ENCODE results near the gene TUBE1. TPM values are rescaled to one million over a fixed set of nuclear protein-coding genes. Genes with fewer than 3 reads are reported as not detected.
"Not testable (repeated sequence)": the region's sequence is repeated elsewhere in the genome, so short reads cannot be mapped to it uniquely, and the experiment has no call there.

TUBE1 gene
- total and polyA plus RNA-seq, 2 of the 4 experiments (the other 2 are of a cell fraction): 7.9 to 8.6 TPM

GRCh38 chr6:112106562-112106961 is 19.3 kb upstream of the TUBE1 start:
- peak overlapping the region; percentile 61 for H2AK9ac ChIP-seq (replicated peaks; ENCODE audit: low read depth, low read length, poor library complexity)
- H3K23ac ChIP-seq (ENCODE audit: low read depth, low read length): no peak overlapping the region; the same call in 1 of the 2 replicates
- H3K18ac ChIP-seq (ENCODE audit: low read depth, low read length): no peak overlapping the region
- TF ChIP-seq BHLHE40 (IDR thresholded peaks at IDR 0.05; ENCODE audit: low read depth, low read length): no peak
- TF ChIP-seq RCOR1 (IDR thresholded peaks at IDR 0.05; ENCODE audit: insufficient replicate concordance, low read length): no peak
- no peak for TF ChIP-seq RFX5 (IDR thresholded peaks at IDR 0.05; ENCODE audit: low read depth, low read length)
- no peak for TF ChIP-seq CEBPB (IDR thresholded peaks at IDR 0.05; ENCODE audit: low read depth, low read length)
- no CpG with 5 or more reads among the region's 2 CpGs for WGBS, 2 experiments (ENCODE audit: extremely low coverage in 2 of 2, insufficient read length in 1 of 2)
- POLR2A ChIA-PET (ENCODE audit: unreplicated experiment): no interaction called here
- H2AFZ ChIP-seq (replicated peaks; ENCODE audit: low read length, poor library complexity): no peak overlapping the region
- dilution Hi-C loops (cut with HindIII; ENCODE audit: low sequenced_read_pairs, unreplicated experiment): no loop called here
- intact Hi-C loops (cut with micrococcal nuclease): no loop called here
- H3K56ac ChIP-seq (ENCODE audit: extremely low read depth, insufficient read depth, low read length): no peak overlapping the region
- H4K8ac ChIP-seq (ENCODE audit: low read depth in 2 of 2, low read length in 2 of 2): no peak overlapping the region
- no peak overlapping the region for H3K4me3 ChIP-seq (ENCODE audit: insufficient read depth, low read depth, low read length)
- no peak overlapping the region for H3K9ac ChIP-seq (ENCODE audit: low read depth, low read length)
- no peak overlapping the region for H4K5ac ChIP-seq (ENCODE audit: low read depth, low read length)
- H3K4me2 ChIP-seq (ENCODE audit: low read depth, low read length): no peak overlapping the region
- CTCF ChIA-PET: no interaction called here
- no peak overlapping the region for H2BK20ac ChIP-seq (ENCODE audit: low read depth, low read length)
- no peaks in the 10 kb centered on the region for H3K9me3 ChIP-seq (ENCODE audit: control insufficient read depth, insufficient read depth, low read length)
- H2AK5ac ChIP-seq (ENCODE audit: low read depth, low read length): no peak overlapping the region
- peaks cover 6% of the 10 kb centered on the region; the same call in 1 of the 2 replicates for H3K9me1 ChIP-seq (ENCODE audit: insufficient read depth, low read length)
- H3K36me3 ChIP-seq (ENCODE audit: control insufficient read depth, insufficient read depth, low read length): peaks cover 25% of the 10 kb centered on the region
- H2BK15ac ChIP-seq (ENCODE audit: low read depth, low read length): no peak overlapping the region
- ATAC-seq (ENCODE audit: low read depth) (no peak), DNase-seq (no peak)
- H3K14ac ChIP-seq (replicated peaks; ENCODE audit: low read depth, low read length): no peak overlapping the region
- H3K27me3 ChIP-seq (ENCODE audit: control insufficient read depth, insufficient read depth, low read length): no peaks in the 10 kb centered on the region
- no peaks in the 10 kb centered on the region for H3K79me1 ChIP-seq (ENCODE audit: low read depth in 1 of 2, low read length in 2 of 2)
- in situ Hi-C loops (cut with MboI; ENCODE audit: low sequenced_read_pairs): no loop called here
- no peak overlapping the region for H2BK5ac ChIP-seq (ENCODE audit: low read depth, low read length, poor library complexity, severe bottlenecking)
- no peak overlapping the region for H3K4ac ChIP-seq (ENCODE audit: low read depth, low read length)
- no peak overlapping the region for H2BK120ac ChIP-seq (ENCODE audit: low read depth, low read length)
- no peaks in the 10 kb centered on the region for H4K20me1 ChIP-seq (ENCODE audit: insufficient read depth, low read length)
- BruUV-seq (replicated peaks): no TSS peak
- H4K91ac ChIP-seq (ENCODE audit: insufficient read depth, low read depth, low read length): no peak overlapping the region
- H3K27ac ChIP-seq (ENCODE audit: insufficient read depth, low read length): no peak overlapping the region
- H3K4me1 ChIP-seq (ENCODE audit: control insufficient read depth, insufficient read depth, low read length): peaks cover 2% of the 10 kb centered on the region; the same call in 1 of the 2 replicates

- no CpG with 5 or more reads among the region's 2 CpGs for WGBS, 2 experiments (ENCODE audit: extremely low coverage in 2 of 2, insufficient read length in 1 of 2)
- dilution Hi-C loops (cut with HindIII; ENCODE audit: low sequenced_read_pairs, unreplicated experiment); H2BK120ac ChIP-seq (ENCODE audit: low read depth, low read length); POLR2A ChIA-PET (ENCODE audit: unreplicated experiment); H3K4ac ChIP-seq (ENCODE audit: low read depth, low read length); H3K18ac ChIP-seq (ENCODE audit: low read depth, low read length); H3K4me1 ChIP-seq (ENCODE audit: control insufficient read depth, insufficient read depth, low read length); H4K8ac ChIP-seq (ENCODE audit: low read depth in 2 of 2, low read length in 2 of 2); ATAC-seq (ENCODE audit: low read depth); H3K9me1 ChIP-seq (ENCODE audit: insufficient read depth, low read length); H3K9me3 ChIP-seq (ENCODE audit: control insufficient read depth, insufficient read depth, low read length); H3K9ac ChIP-seq (ENCODE audit: low read depth, low read length); H3K27me3 ChIP-seq (ENCODE audit: control insufficient read depth, insufficient read depth, low read length); intact Hi-C loops (cut with micrococcal nuclease); H3K4me3 ChIP-seq (ENCODE audit: insufficient read depth, low read depth, low read length); H2AFZ ChIP-seq (replicated peaks; ENCODE audit: low read length, poor library complexity); H3K27ac ChIP-seq (ENCODE audit: insufficient read depth, low read length); H2AK9ac ChIP-seq (replicated peaks; ENCODE audit: low read depth, low read length, poor library complexity); H4K20me1 ChIP-seq (ENCODE audit: insufficient read depth, low read length); H3K14ac ChIP-seq (replicated peaks; ENCODE audit: low read depth, low read length); DNase-seq; CTCF ChIA-PET; H4K91ac ChIP-seq (ENCODE audit: insufficient read depth, low read depth, low read length); H2BK20ac ChIP-seq (ENCODE audit: low read depth, low read length); H4K5ac ChIP-seq (ENCODE audit: low read depth, low read length); H2AK5ac ChIP-seq (ENCODE audit: low read depth, low read length); H2BK15ac ChIP-seq (ENCODE audit: low read depth, low read length); H3K79me1 ChIP-seq (ENCODE audit: low read depth in 1 of 2, low read length in 2 of 2); in situ Hi-C loops (cut with MboI; ENCODE audit: low sequenced_read_pairs); H3K56ac ChIP-seq (ENCODE audit: extremely low read depth, insufficient read depth, low read length); BruUV-seq (replicated peaks); H2BK5ac ChIP-seq (ENCODE audit: low read depth, low read length, poor library complexity, severe bottlenecking); H3K4me2 ChIP-seq (ENCODE audit: low read depth, low read length); H3K23ac ChIP-seq (ENCODE audit: low read depth, low read length): not testable (repeated sequence)
- peaks cover 22% of the 10 kb centered on the region for H3K36me3 ChIP-seq (ENCODE audit: control insufficient read depth, insufficient read depth, low read length)
Measured at GRCh38 chr6:112106026-112106425, 18.7 kb upstream of the TUBE1 start.

All from IMR-90 (cell line).